H1 (cell line): ENCODE measurements around the gene ARHGAP42. TPM values are rescaled to one million over a fixed set of nuclear protein-coding genes. Genes with fewer than 3 reads are reported as not detected.

ENCODE experiments used
- CTCF ChIA-PET: fragments of 300-600 bp; sonication (Branson Sonifier 250); formaldehyde crosslinking; loops from one replicate; lab custom pipeline; 2021; ENCODE audit not compliant: partially characterized antibody; lab: Charles Lee
- POLR2A ChIA-PET: fragments of 300-600 bp; sonication (Branson Sonifier 250); formaldehyde crosslinking; loops from one replicate; lab custom pipeline; 2021; ENCODE audit warnings: inconsistent platforms; ENCODE audit not compliant: partially characterized antibody; lab: Charles Lee
- DNase-seq, 2 experiments: peaks; one replicate each; pipeline versions ENCODE4 v3.0.0 to v3.0.0-alpha.2; 2010 to 2022; ENCODE audit warnings: low spot score in 2 of 2, low read depth in 1 of 2, mixed read lengths in 1 of 2
- FAIRE-seq: peaks from 2 replicates; lab custom pipeline; 2011; peaks lifted over from hg19 to GRCh38; lab: Jason Lieb, UNC
- H2AFZ ChIP-seq: 2 replicates; pipeline ENCODE4 v1.8.1; 2012; ENCODE audit warnings: low read length, inconsistent platforms
- H2AK5ac ChIP-seq: 2 replicates; pipeline ENCODE4 v1.6.1; 2013; ENCODE audit warnings: low read depth, low read length
- H2BK120ac ChIP-seq: replicated peaks from 2 replicates; pipeline ENCODE3; 2013; ENCODE audit warnings: low read depth, low read length, inconsistent platforms
- H2BK12ac ChIP-seq: 2 replicates; pipeline ENCODE4 v1.6.1; 2013; ENCODE audit warnings: low read depth, low read length
- H2BK15ac ChIP-seq: 2 replicates; pipeline ENCODE4 v1.6.1; 2013; ENCODE audit warnings: low read length
- H2BK20ac ChIP-seq: 2 replicates; pipeline ENCODE4 v1.6.1; 2013; ENCODE audit warnings: low read length
- H2BK5ac ChIP-seq: 2 replicates; pipeline ENCODE4 v1.6.1; 2013; ENCODE audit warnings: low read depth, low read length
- H3K14ac ChIP-seq: 2 replicates; pipeline ENCODE4 v1.6.1; 2013; ENCODE audit warnings: inconsistent platforms; ENCODE audit not compliant: insufficient read length
- H3K18ac ChIP-seq: 2 replicates; pipeline ENCODE4 v1.6.1; 2013; ENCODE audit warnings: low read length; ENCODE audit errors: extremely low read depth
- H3K23ac ChIP-seq: 2 replicates; pipeline ENCODE4 v1.6.1; 2013; ENCODE audit warnings: inconsistent platforms; ENCODE audit not compliant: insufficient read length
- H3K23me2 ChIP-seq: 2 replicates; pipeline ENCODE4 v1.6.1; 2013; ENCODE audit warnings: low read depth, low read length
- H3K27ac ChIP-seq: 2 replicates; pipeline ENCODE4 v1.6.1; 2011; ENCODE audit warnings: low read depth, low read length, inconsistent platforms
- H3K27me3 ChIP-seq, 4 experiments: replicated peaks in 1 of 4; 1 replicate in 1 of 4; 2 replicates in 3 of 4; pipeline versions ENCODE4 v1.6.1 to v1.8.1; 2011 to 2013; ENCODE audit warnings: low read length in 3 of 4, mild to moderate bottlenecking in 3 of 4, inconsistent platforms in 2 of 4, mixed read lengths in 2 of 4, moderate library complexity in 1 of 4; ENCODE audit not compliant: control insufficient read depth in 3 of 4, insufficient read depth in 3 of 4; ENCODE audit errors: extremely low read depth in 1 of 4
- H3K36me3 ChIP-seq, 4 experiments: 2 replicates each; pipeline versions ENCODE4 v1.6.1 to v1.8.1; 2011 to 2013; ENCODE audit warnings: mild to moderate bottlenecking in 4 of 4, low read length in 3 of 4, moderate library complexity in 2 of 4, control low read depth in 1 of 4, inconsistent platforms in 1 of 4; ENCODE audit not compliant: insufficient read depth in 4 of 4, control insufficient read depth in 2 of 4
- H3K4ac ChIP-seq: replicated peaks from 2 replicates; pipeline ENCODE3; 2013; ENCODE audit warnings: low read length, low read depth, mixed read lengths, inconsistent platforms; ENCODE audit not compliant: insufficient read length
- H3K4me1 ChIP-seq, 4 experiments: replicated peaks in 1 of 4; 1 replicate in 1 of 4; 2 replicates in 3 of 4; pipeline versions ENCODE4 v1.6.1 to v1.8.1; 2011 to 2013; ENCODE audit warnings: low read length in 3 of 4, inconsistent platforms in 2 of 4, mixed read lengths in 1 of 4; ENCODE audit not compliant: insufficient read depth in 4 of 4, control insufficient read depth in 3 of 4
- H3K4me2 ChIP-seq, 2 experiments: 2 replicates each; pipeline versions ENCODE4 v1.6.1 to v1.8.1; 2011 to 2013; ENCODE audit warnings: low read depth in 2 of 2, low read length in 2 of 2, control low read depth in 1 of 2, inconsistent platforms in 1 of 2, mild to moderate bottlenecking in 1 of 2; ENCODE audit not compliant: insufficient read depth in 1 of 2
- H3K4me3 ChIP-seq, 4 experiments: fragments of 200-600, 300-600 bp in 1 of 4; sonication (generic), shearing (Covaris generic), sonication (Bioruptor Twin) in 1 of 4; 2 replicates each; pipeline versions ENCODE4 v1.5.1 to v1.8.1; 2011 to 2016; ENCODE audit warnings: low read length in 4 of 4, low read depth in 3 of 4, control low read depth in 2 of 4, inconsistent platforms in 2 of 4, mild to moderate bottlenecking in 2 of 4, mixed read lengths in 1 of 4, moderate library complexity in 1 of 4; ENCODE audit not compliant: insufficient read depth in 2 of 4; ENCODE audit errors: extremely low read depth in 1 of 4
- H3K56ac ChIP-seq: replicated peaks from 2 replicates; pipeline ENCODE3; 2013; ENCODE audit warnings: low read depth, mild to moderate bottlenecking, mixed read lengths, low read length, inconsistent platforms; ENCODE audit not compliant: insufficient read length
- H3K79me1 ChIP-seq: 2 replicates; pipeline ENCODE4 v1.6.1; 2013; ENCODE audit warnings: low read depth, low read length, control low read depth
- H3K79me2 ChIP-seq, 2 experiments: 2 replicates each; pipeline versions ENCODE4 v1.6.1 to v1.8.1; 2012 to 2013; ENCODE audit warnings: low read length in 2 of 2, mild to moderate bottlenecking in 2 of 2, inconsistent platforms in 1 of 2; ENCODE audit not compliant: insufficient read depth in 2 of 2, control insufficient read depth in 1 of 2
- H3K9ac ChIP-seq, 4 experiments: replicated peaks in 1 of 4; 1 replicate in 1 of 4; 2 replicates in 3 of 4; pipeline versions ENCODE4 v1.6.1 to v1.8.1; 2011 to 2013; ENCODE audit warnings: low read depth in 3 of 4, low read length in 3 of 4, control low read depth in 2 of 4, mild to moderate bottlenecking in 2 of 4, moderate library complexity in 2 of 4, inconsistent platforms in 1 of 4; ENCODE audit errors: extremely low read depth in 1 of 4
- H3K9me3 ChIP-seq, 2 experiments: 2 replicates each; pipeline versions ENCODE4 v1.6.1 to v1.8.1; 2012 to 2013; ENCODE audit warnings: mild to moderate bottlenecking in 2 of 2, moderate library complexity in 2 of 2, control low read depth in 1 of 2, inconsistent platforms in 1 of 2, low read depth in 1 of 2, low read length in 1 of 2, mixed read lengths in 1 of 2; ENCODE audit not compliant: insufficient read depth in 2 of 2
- H4K20me1 ChIP-seq, 2 experiments: replicated peaks in 1 of 2; 2 replicates each; pipeline versions ENCODE3 to v1.8.1; 2011 to 2013; ENCODE audit warnings: inconsistent platforms in 2 of 2, low read length in 2 of 2, mild to moderate bottlenecking in 1 of 2; ENCODE audit not compliant: insufficient read depth in 2 of 2, control insufficient read depth in 1 of 2
- H4K5ac ChIP-seq: 2 replicates; pipeline ENCODE4 v1.6.1; 2013; ENCODE audit warnings: low read length, low read depth, mixed read lengths, inconsistent platforms; ENCODE audit not compliant: insufficient read length
- H4K8ac ChIP-seq: 2 replicates; pipeline ENCODE4 v1.8.0; 2013; ENCODE audit warnings: mild to moderate bottlenecking, moderate library complexity, low read length, inconsistent platforms; ENCODE audit not compliant: insufficient read depth; ENCODE audit errors: extremely low read depth
- H4K91ac ChIP-seq: replicated peaks from 2 replicates; pipeline ENCODE3; 2013; ENCODE audit warnings: low read length, mixed read lengths, inconsistent platforms; ENCODE audit not compliant: insufficient read length
- BACH1 ChIP-seq: IDR thresholded peaks from 2 replicates; pipeline ENCODE4 v1.6.1; 2012; ENCODE audit warnings: low read length, improper control_type of control experiment
- CTBP2 ChIP-seq: IDR thresholded peaks from 2 replicates; pipeline ENCODE4 v1.7.0; 2011; ENCODE audit warnings: borderline replicate concordance, mild to moderate bottlenecking, moderate library complexity, mixed read lengths, low read length; ENCODE audit not compliant: insufficient read depth, insufficient read length
- E2F6 ChIP-seq: IDR thresholded peaks from 2 replicates; pipeline ENCODE4 v1.6.1; 2012; ENCODE audit warnings: inconsistent platforms
- EZH2 ChIP-seq: fragments of 200-600 bp; sonication (generic); IDR thresholded peaks from 2 replicates; pipeline ENCODE4 v1.7.1; 2012; ENCODE audit warnings: low read depth, mild to moderate bottlenecking, moderate library complexity, low read length, inconsistent platforms; ENCODE audit not compliant: severe bottlenecking
- MAFK ChIP-seq: IDR thresholded peaks from 2 replicates; pipeline ENCODE4 v1.6.1; 2012; ENCODE audit warnings: low read depth, mild to moderate bottlenecking, improper control_type of control experiment, low read length
- RAD21 ChIP-seq, 2 experiments: IDR thresholded peaks in 1 of 2; conservative IDR thresholded peaks in 1 of 2; 2 replicates each; pipeline ENCODE4 v1.6.1; 2011; ENCODE audit warnings: low read depth in 2 of 2, low read length in 2 of 2, improper control_type of control experiment in 1 of 2, inconsistent platforms in 1 of 2, mild to moderate bottlenecking in 1 of 2, moderate library complexity in 1 of 2
- SIX5 ChIP-seq: IDR thresholded peaks from 2 replicates; pipeline ENCODE4 v1.6.1; 2011; ENCODE audit warnings: mild to moderate bottlenecking, low read depth, low read length
- SP1 ChIP-seq: IDR thresholded peaks from 2 replicates; pipeline ENCODE4 v1.6.1; 2011; ENCODE audit warnings: low read depth, low read length
- SP2 ChIP-seq: IDR thresholded peaks from 2 replicates; pipeline ENCODE4 v1.6.1; 2012; ENCODE audit warnings: mild to moderate bottlenecking, low read length, inconsistent platforms
- SP4 ChIP-seq: IDR thresholded peaks from 2 replicates; pipeline ENCODE4 v1.6.1; 2012; ENCODE audit warnings: low read length, inconsistent platforms
- TAF7 ChIP-seq: optimal IDR thresholded peaks from 2 replicates; pipeline ENCODE3; 2011; ENCODE audit warnings: low read depth, mild to moderate bottlenecking, inconsistent platforms, low read length, moderate library complexity, borderline replicate concordance
- USF2 ChIP-seq: IDR thresholded peaks from 2 replicates; pipeline ENCODE4 v1.6.1; 2011; ENCODE audit warnings: low read length, improper control_type of control experiment
- YY1 ChIP-seq: IDR thresholded peaks from 2 replicates; pipeline ENCODE4 v1.6.1; 2011; ENCODE audit warnings: low read depth, mild to moderate bottlenecking, low read length
- WGBS, 2 experiments: shearing (Covaris generic) in 1 of 2; methylation state at CpG; one replicate each; pipeline versions ENCODE4 v1.1.6 to v1.1.7; 2013 to 2015; ENCODE audit warnings: low lambda C conversion rate in 2 of 2, mixed read lengths in 2 of 2, inconsistent platforms in 1 of 2, low coverage in 1 of 2, missing lambda C conversion rate in 1 of 2; ENCODE audit not compliant: insufficient replicate concordance in 2 of 2, insufficient coverage in 1 of 2, insufficient read length in 1 of 2; ENCODE audit errors: extremely low coverage in 1 of 2, missing lambda C conversion rate in 1 of 2; 5-methylcytosine and 5-hydroxymethylcytosine counted together
- polyA plus RNA-seq, 7 experiments: library from polyadenylated mRNA; depleted of rRNA in 3 of 7; stranded (reverse) in 5 of 7; unstranded in 2 of 7; fragments of >200 nt in 5 of 7; fragments of 200-250 nt in 2 of 7; gene quantifications; 1 replicate in 5 of 7; 2 replicates in 1 of 7; 4 replicates in 1 of 7; pipeline versions ENCODE4 v1.2.1 to v1.2.3, GENCODE V29; 2011 to 2013; ENCODE audit warnings: missing spikeins in 2 of 7, mixed read lengths in 2 of 7
- total RNA-seq: library from RNA; stranded (reverse); fragmentation: NEBNext Ultra II Directional; extraction: Animal tissue kit (Norgen Biotek cat#: 25700); gene quantifications from 2 replicates; pipeline ENCODE4 v1.2.1, GENCODE V29; 2021

Gene ARHGAP42
- total and polyA plus RNA-seq, 2 of the 8 experiments (the other 6 are each of a cell fraction or from before 2014, with no cell fraction given): 22.2 to 33.5 TPM

DNA sequence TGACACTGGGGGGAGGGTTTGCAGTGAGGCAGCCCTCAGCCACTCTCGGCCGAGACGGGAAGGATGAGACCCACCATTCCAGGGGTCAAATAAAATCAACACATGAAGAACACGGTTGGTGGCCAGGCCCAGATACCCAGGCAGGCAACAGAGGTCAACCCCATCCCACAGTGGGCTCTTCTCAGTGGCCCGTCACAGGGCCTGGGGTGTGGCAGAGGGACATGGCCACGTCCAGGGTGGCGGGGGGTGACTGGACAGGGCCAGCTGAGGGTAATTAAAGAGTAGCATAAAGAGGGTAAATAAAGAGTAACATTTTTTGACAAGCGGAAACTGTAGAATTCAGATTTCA lies 188.4 kb downstream of the ARHGAP42 start:
- Histone ChIP-seq H4K8ac (no peak overlapping the region; the same call in 1 of the 2 replicates), H2BK20ac (no peak overlapping the region), H3K4me1 (peaks cover 2 to 15% (median 12%) of the 10 kb centered on the region in 4 experiments; a peak in 6 of 7 replicates), H2AFZ (no peak overlapping the region), H3K56ac (no peak overlapping the region), H2BK12ac (no peak overlapping the region; the same call in 1 of the 2 replicates), H2AK5ac (no peak overlapping the region), H3K18ac (no peak overlapping the region), H4K20me1 (no peaks in the 10 kb centered on the region), H3K4me3 (no peak overlapping the region), H3K23me2 (no peaks in the 10 kb centered on the region; the same call in 1 of the 2 replicates), H3K23ac (no peak overlapping the region), H3K27me3 (no peaks in the 10 kb centered on the region), H3K79me1 (no peaks in the 10 kb centered on the region), H3K14ac (no peak overlapping the region), H2BK15ac (no peak overlapping the region), H2BK5ac (0 out of 2 replicates have a peak overlapping the region, but pooled peaks have one; percentile 18), H3K4ac (no peak overlapping the region), H3K27ac (no peak overlapping the region), H4K5ac (no peak overlapping the region), H3K9ac (no peak overlapping the region), H4K91ac (no peak overlapping the region), H3K9me3 (peaks cover 0 to 3% of the 10 kb centered on the region in 2 experiments; a peak in 1 of 4 replicates), H2BK120ac (no peak overlapping the region), H3K79me2 (no peaks in the 10 kb centered on the region), H3K36me3 (peaks cover 0 to 6% (median 0%) of the 10 kb centered on the region in 4 experiments; a peak in 2 of 8 replicates), H3K4me2 (no peak overlapping the region)
- DNase-seq: no peak
- ChIA-PET POLR2A (no interaction called here), CTCF (no interaction called here)
- no peak for FAIRE-seq
- WGBS, 2 experiments: 83% methylated on average over 8 of the region's 8 CpGs; no CpG with 5 or more reads in 1 of the 2 experiments
- TF ChIP-seq TAF7 (no peak), EZH2 (no peak), SP2 (no peak), SP4 (no peak), MAFK (no peak), RAD21 (IDR thresholded peaks at IDR 0.05 in 1 of 2, conservative IDR thresholded peaks at IDR 0.05 in 1 of 2; ENCODE audit: low read depth in 2 of 2, low read length in 2 of 2) (no peak), YY1 (no peak), E2F6 (no peak), USF2 (no peak), SIX5 (no peak), SP1 (no peak), BACH1 (no peak), CTBP2 (no peak)
